H1 (cell line): ENCODE measurements around the gene PRDM2. TPM values are rescaled to one million over a fixed set of nuclear protein-coding genes. Genes with fewer than 3 reads are reported as not detected.

Experiments
- CTCF ChIA-PET: fragments of 300-600 bp; sonication (Branson Sonifier 250); formaldehyde crosslinking; loops from one replicate; lab custom pipeline; 2021; ENCODE audit not compliant: partially characterized antibody; lab: Charles Lee
- POLR2A ChIA-PET: fragments of 300-600 bp; sonication (Branson Sonifier 250); formaldehyde crosslinking; loops from one replicate; lab custom pipeline; 2021; ENCODE audit warnings: inconsistent platforms; ENCODE audit not compliant: partially characterized antibody; lab: Charles Lee
- DNase-seq, 2 experiments: peaks; one replicate each; pipeline versions ENCODE4 v3.0.0 to v3.0.0-alpha.2; 2010 to 2022; ENCODE audit warnings: low spot score in 2 of 2, low read depth in 1 of 2, mixed read lengths in 1 of 2
- FAIRE-seq: peaks from 2 replicates; lab custom pipeline; 2011; peaks lifted over from hg19 to GRCh38; lab: Jason Lieb, UNC
- H2AFZ ChIP-seq: 2 replicates; pipeline ENCODE4 v1.8.1; 2012; ENCODE audit warnings: low read length, inconsistent platforms
- H2AK5ac ChIP-seq: 2 replicates; pipeline ENCODE4 v1.6.1; 2013; ENCODE audit warnings: low read depth, low read length
- H2BK120ac ChIP-seq: replicated peaks from 2 replicates; pipeline ENCODE3; 2013; ENCODE audit warnings: low read depth, low read length, inconsistent platforms
- H2BK12ac ChIP-seq: 2 replicates; pipeline ENCODE4 v1.6.1; 2013; ENCODE audit warnings: low read depth, low read length
- H2BK15ac ChIP-seq: 2 replicates; pipeline ENCODE4 v1.6.1; 2013; ENCODE audit warnings: low read length
- H2BK20ac ChIP-seq: 2 replicates; pipeline ENCODE4 v1.6.1; 2013; ENCODE audit warnings: low read length
- H2BK5ac ChIP-seq: 2 replicates; pipeline ENCODE4 v1.6.1; 2013; ENCODE audit warnings: low read depth, low read length
- H3K14ac ChIP-seq: 2 replicates; pipeline ENCODE4 v1.6.1; 2013; ENCODE audit warnings: inconsistent platforms; ENCODE audit not compliant: insufficient read length
- H3K18ac ChIP-seq: 2 replicates; pipeline ENCODE4 v1.6.1; 2013; ENCODE audit warnings: low read length; ENCODE audit errors: extremely low read depth
- H3K23ac ChIP-seq: 2 replicates; pipeline ENCODE4 v1.6.1; 2013; ENCODE audit warnings: inconsistent platforms; ENCODE audit not compliant: insufficient read length
- H3K23me2 ChIP-seq: 2 replicates; pipeline ENCODE4 v1.6.1; 2013; ENCODE audit warnings: low read depth, low read length
- H3K27ac ChIP-seq: 2 replicates; pipeline ENCODE4 v1.6.1; 2011; ENCODE audit warnings: low read depth, low read length, inconsistent platforms
- H3K27me3 ChIP-seq, 4 experiments: replicated peaks in 1 of 4; 1 replicate in 1 of 4; 2 replicates in 3 of 4; pipeline versions ENCODE4 v1.6.1 to v1.8.1; 2011 to 2013; ENCODE audit warnings: low read length in 3 of 4, mild to moderate bottlenecking in 3 of 4, inconsistent platforms in 2 of 4, mixed read lengths in 2 of 4, moderate library complexity in 1 of 4; ENCODE audit not compliant: control insufficient read depth in 3 of 4, insufficient read depth in 3 of 4; ENCODE audit errors: extremely low read depth in 1 of 4
- H3K36me3 ChIP-seq, 4 experiments: 2 replicates each; pipeline versions ENCODE4 v1.6.1 to v1.8.1; 2011 to 2013; ENCODE audit warnings: mild to moderate bottlenecking in 4 of 4, low read length in 3 of 4, moderate library complexity in 2 of 4, control low read depth in 1 of 4, inconsistent platforms in 1 of 4; ENCODE audit not compliant: insufficient read depth in 4 of 4, control insufficient read depth in 2 of 4
- H3K4ac ChIP-seq: replicated peaks from 2 replicates; pipeline ENCODE3; 2013; ENCODE audit warnings: low read length, low read depth, mixed read lengths, inconsistent platforms; ENCODE audit not compliant: insufficient read length
- H3K4me1 ChIP-seq, 4 experiments: replicated peaks in 1 of 4; 1 replicate in 1 of 4; 2 replicates in 3 of 4; pipeline versions ENCODE4 v1.6.1 to v1.8.1; 2011 to 2013; ENCODE audit warnings: low read length in 3 of 4, inconsistent platforms in 2 of 4, mixed read lengths in 1 of 4; ENCODE audit not compliant: insufficient read depth in 4 of 4, control insufficient read depth in 3 of 4
- H3K4me2 ChIP-seq, 2 experiments: 2 replicates each; pipeline versions ENCODE4 v1.6.1 to v1.8.1; 2011 to 2013; ENCODE audit warnings: low read depth in 2 of 2, low read length in 2 of 2, control low read depth in 1 of 2, inconsistent platforms in 1 of 2, mild to moderate bottlenecking in 1 of 2; ENCODE audit not compliant: insufficient read depth in 1 of 2
- H3K4me3 ChIP-seq, 4 experiments: fragments of 200-600, 300-600 bp in 1 of 4; sonication (generic), shearing (Covaris generic), sonication (Bioruptor Twin) in 1 of 4; 2 replicates each; pipeline versions ENCODE4 v1.5.1 to v1.8.1; 2011 to 2016; ENCODE audit warnings: low read length in 4 of 4, low read depth in 3 of 4, control low read depth in 2 of 4, inconsistent platforms in 2 of 4, mild to moderate bottlenecking in 2 of 4, mixed read lengths in 1 of 4, moderate library complexity in 1 of 4; ENCODE audit not compliant: insufficient read depth in 2 of 4; ENCODE audit errors: extremely low read depth in 1 of 4
- H3K56ac ChIP-seq: replicated peaks from 2 replicates; pipeline ENCODE3; 2013; ENCODE audit warnings: low read depth, mild to moderate bottlenecking, mixed read lengths, low read length, inconsistent platforms; ENCODE audit not compliant: insufficient read length
- H3K79me1 ChIP-seq: 2 replicates; pipeline ENCODE4 v1.6.1; 2013; ENCODE audit warnings: low read depth, low read length, control low read depth
- H3K79me2 ChIP-seq, 2 experiments: 2 replicates each; pipeline versions ENCODE4 v1.6.1 to v1.8.1; 2012 to 2013; ENCODE audit warnings: low read length in 2 of 2, mild to moderate bottlenecking in 2 of 2, inconsistent platforms in 1 of 2; ENCODE audit not compliant: insufficient read depth in 2 of 2, control insufficient read depth in 1 of 2
- H3K9ac ChIP-seq, 4 experiments: replicated peaks in 1 of 4; 1 replicate in 1 of 4; 2 replicates in 3 of 4; pipeline versions ENCODE4 v1.6.1 to v1.8.1; 2011 to 2013; ENCODE audit warnings: low read depth in 3 of 4, low read length in 3 of 4, control low read depth in 2 of 4, mild to moderate bottlenecking in 2 of 4, moderate library complexity in 2 of 4, inconsistent platforms in 1 of 4; ENCODE audit errors: extremely low read depth in 1 of 4
- H3K9me3 ChIP-seq, 2 experiments: 2 replicates each; pipeline versions ENCODE4 v1.6.1 to v1.8.1; 2012 to 2013; ENCODE audit warnings: mild to moderate bottlenecking in 2 of 2, moderate library complexity in 2 of 2, control low read depth in 1 of 2, inconsistent platforms in 1 of 2, low read depth in 1 of 2, low read length in 1 of 2, mixed read lengths in 1 of 2; ENCODE audit not compliant: insufficient read depth in 2 of 2
- H4K20me1 ChIP-seq, 2 experiments: replicated peaks in 1 of 2; 2 replicates each; pipeline versions ENCODE3 to v1.8.1; 2011 to 2013; ENCODE audit warnings: inconsistent platforms in 2 of 2, low read length in 2 of 2, mild to moderate bottlenecking in 1 of 2; ENCODE audit not compliant: insufficient read depth in 2 of 2, control insufficient read depth in 1 of 2
- H4K5ac ChIP-seq: 2 replicates; pipeline ENCODE4 v1.6.1; 2013; ENCODE audit warnings: low read length, low read depth, mixed read lengths, inconsistent platforms; ENCODE audit not compliant: insufficient read length
- H4K8ac ChIP-seq: 2 replicates; pipeline ENCODE4 v1.8.0; 2013; ENCODE audit warnings: mild to moderate bottlenecking, moderate library complexity, low read length, inconsistent platforms; ENCODE audit not compliant: insufficient read depth; ENCODE audit errors: extremely low read depth
- H4K91ac ChIP-seq: replicated peaks from 2 replicates; pipeline ENCODE3; 2013; ENCODE audit warnings: low read length, mixed read lengths, inconsistent platforms; ENCODE audit not compliant: insufficient read length
- ATF3 ChIP-seq: IDR thresholded peaks from 2 replicates; pipeline ENCODE4 v1.6.1; 2011; ENCODE audit warnings: low read depth, mild to moderate bottlenecking, low read length; ENCODE audit not compliant: insufficient read depth
- HDAC6 ChIP-seq: IDR thresholded peaks from one replicate; pipeline ENCODE4 v1.7.1; 2012; ENCODE audit warnings: low read depth, mild to moderate bottlenecking, inconsistent platforms, low read length, moderate library complexity
- NRF1 ChIP-seq: IDR thresholded peaks from 2 replicates; pipeline ENCODE4 v1.6.1; 2011; ENCODE audit warnings: mild to moderate bottlenecking, low read depth, low read length, improper control_type of control experiment
- SIN3A ChIP-seq, 2 experiments: IDR thresholded peaks in 1 of 2; conservative IDR thresholded peaks in 1 of 2; 2 replicates each; pipeline ENCODE4 v1.6.1; 2011 to 2012; ENCODE audit warnings: low read length in 2 of 2, improper control_type of control experiment in 1 of 2, low read depth in 1 of 2, mild to moderate bottlenecking in 1 of 2
- WGBS, 2 experiments: shearing (Covaris generic) in 1 of 2; methylation state at CpG; one replicate each; pipeline versions ENCODE4 v1.1.6 to v1.1.7; 2013 to 2015; ENCODE audit warnings: low lambda C conversion rate in 2 of 2, mixed read lengths in 2 of 2, inconsistent platforms in 1 of 2, low coverage in 1 of 2, missing lambda C conversion rate in 1 of 2; ENCODE audit not compliant: insufficient replicate concordance in 2 of 2, insufficient coverage in 1 of 2, insufficient read length in 1 of 2; ENCODE audit errors: extremely low coverage in 1 of 2, missing lambda C conversion rate in 1 of 2; 5-methylcytosine and 5-hydroxymethylcytosine counted together
- polyA plus RNA-seq, 7 experiments: library from polyadenylated mRNA; depleted of rRNA in 3 of 7; stranded (reverse) in 5 of 7; unstranded in 2 of 7; fragments of >200 nt in 5 of 7; fragments of 200-250 nt in 2 of 7; gene quantifications; 1 replicate in 5 of 7; 2 replicates in 1 of 7; 4 replicates in 1 of 7; pipeline versions ENCODE4 v1.2.1 to v1.2.3, GENCODE V29; 2011 to 2013; ENCODE audit warnings: missing spikeins in 2 of 7, mixed read lengths in 2 of 7
- total RNA-seq: library from RNA; stranded (reverse); fragmentation: NEBNext Ultra II Directional; extraction: Animal tissue kit (Norgen Biotek cat#: 25700); gene quantifications from 2 replicates; pipeline ENCODE4 v1.2.1, GENCODE V29; 2021

Gene PRDM2
- total and polyA plus RNA-seq, 2 of the 8 experiments (the other 6 are each of a cell fraction or from before 2014, with no cell fraction given), result 5.8 to 21.2 TPM

- no peak overlapping the region for H2BK5ac ChIP-seq
- no peak for TF ChIP-seq NRF1
- TF ChIP-seq HDAC6, result no peak
- no peak for TF ChIP-seq SIN3A (conservative IDR thresholded peaks at IDR 0.05 in 1 of 2, IDR thresholded peaks at IDR 0.05 in 1 of 2; ENCODE audit: low read depth in 1 of 2, low read length in 2 of 2)
- no peak for TF ChIP-seq ATF3
- no peak overlapping the region for H3K4me2 ChIP-seq
- H3K4me3 ChIP-seq, result no peak overlapping the region
- no peak overlapping the region for H4K8ac ChIP-seq
- H3K4me1 ChIP-seq, result peaks cover 0 to 7% (median 1%) of the 10 kb centered on the region in 4 experiments; a peak in 1 of 7 replicates
- no peak overlapping the region for H2BK12ac ChIP-seq
- H3K9ac ChIP-seq, result no peak overlapping the region
- H4K20me1 ChIP-seq, result peaks cover 3 to 6% of the 10 kb centered on the region in 2 experiments
- no peak overlapping the region for H3K18ac ChIP-seq
- ChIA-PET POLR2A (no interaction called here), CTCF (interaction anchor here (1.0 kb wide), 1 partner anchor 120 kb away, joined by 3 read pairs; no protein-coding TSS in a partner anchor)
- H3K56ac ChIP-seq, result no peak overlapping the region
- no peak overlapping the region for H2BK120ac ChIP-seq
- H3K79me1 ChIP-seq, result no peaks in the 10 kb centered on the region; the same call in 1 of the 2 replicates
- 96% methylated on average over 10 of the region's 10 CpGs; no CpG with 5 or more reads in 1 of the 2 experiments for WGBS, 2 experiments
- H3K9me3 ChIP-seq, result no peaks in the 10 kb centered on the region
- FAIRE-seq (no peak), DNase-seq (no peak)
- no peak overlapping the region for H3K27ac ChIP-seq
- no peak overlapping the region for H4K5ac ChIP-seq
- no peaks in the 10 kb centered on the region for H3K27me3 ChIP-seq
- peaks cover 0 to 2% (median 0%) of the 10 kb centered on the region in 4 experiments; a peak in 2 of 8 replicates for H3K36me3 ChIP-seq
- no peaks in the 10 kb centered on the region for H3K79me2 ChIP-seq
- H3K14ac ChIP-seq, result no peak overlapping the region
- no peak overlapping the region for H2AK5ac ChIP-seq
- no peak overlapping the region for H2AFZ ChIP-seq
- H2BK15ac ChIP-seq, result no peak overlapping the region
- no peak overlapping the region for H4K91ac ChIP-seq
- H2BK20ac ChIP-seq, result no peak overlapping the region
- H3K23me2 ChIP-seq, result no peaks in the 10 kb centered on the region
- H3K4ac ChIP-seq, result no peak overlapping the region
- H3K23ac ChIP-seq, result no peak overlapping the region
Observed at GRCh38 chr1:13786541-13786940, 86.6 kb downstream of the PRDM2 start.
